Ovary (tissue), 9 donors: Measurements from ENCODE around the gene CAMTA1. TPM values are rescaled to one million over a fixed set of nuclear protein-coding genes. Genes with fewer than 3 reads are reported as not detected.

ENCODE experiments used
- DNase-seq, 5 donors: peaks; one replicate each; pipeline ENCODE4 v3.0.0-alpha.2; 2019 to 2020
- H3K27ac ChIP-seq, 2 donors: fragments of 200-600 bp; one replicate each; pipeline versions ENCODE4 v1.5.1 to v1.8.0; 2019 to 2022
- H3K27me3 ChIP-seq: fragments of 200-600 bp; one replicate; pipeline ENCODE4 v1.8.0; 2022
- H3K36me3 ChIP-seq: fragments of 200-600 bp; sonication (generic); one replicate; pipeline ENCODE4 v1.5.1; 2019
- H3K4me1 ChIP-seq: one replicate; pipeline ENCODE4 v1.8.1; 2013; ENCODE audit warnings: mild to moderate bottlenecking, moderate library complexity; ENCODE audit not compliant: insufficient read depth
- H3K4me3 ChIP-seq: fragments of 200-600 bp; sonication (generic); one replicate; pipeline ENCODE4 v1.5.1; 2017
- H3K9me3 ChIP-seq, 2 donors: fragments of 200-600 bp in 1 of 2; sonication (generic) in 1 of 2; one replicate each; pipeline versions ENCODE4 v1.5.1 to v1.8.1; 2013 to 2019; ENCODE audit warnings: mild to moderate bottlenecking in 1 of 2, moderate library complexity in 1 of 2
- EP300 ChIP-seq: sonication (generic); formaldehyde crosslinking; IDR thresholded peaks from one replicate; pipeline ENCODE4 v1.6.1; 2017; ENCODE audit warnings: antibody characterized with exemption
- POLR2A ChIP-seq: fragments of 450-650 bp; IDR thresholded peaks from one replicate; pipeline ENCODE4 v1.6.1; 2017; ENCODE audit warnings: antibody characterized with exemption, mild to moderate bottlenecking, moderate library complexity
- WGBS, 3 donors: extraction: QIAGEN DNeasy Blood & Tissue Kit in 1 of 3; methylation state at CpG; one replicate each; pipeline versions ENCODE4 v1.1.5 to v1.1.7; 2013 to 2017; 5-methylcytosine and 5-hydroxymethylcytosine counted together
- intact Hi-C, 4 donors: fragments of 100-400 bp; cut with DNase I; formaldehyde crosslinking; loops; one replicate each; pipeline versions ENCODE4 v1.11.0 to v1.15.1; 2022 to 2023
- polyA plus RNA-seq, 2 donors: library from polyadenylated mRNA; stranded (reverse); fragments of 200-250 nt in 1 of 2; fragments of 350-450 nt in 1 of 2; fragmentation: Illumina TruSeq in 1 of 2; extraction: RNeasy Lipid Tissue Mini Kit (QIAGEN cat#74804) in 1 of 2; gene quantifications; one replicate each; pipeline ENCODE4 v1.2.3, GENCODE V29; 2013 to 2014
- total RNA-seq, 7 donors: library from RNA; depleted of rRNA in 2 of 7; stranded (reverse); fragments of >200 nt in 2 of 7; fragmentation: NEBNext Ultra II Directional in 3 of 7; extraction: Animal tissue kit (Norgen Biotek cat#: 25700) in 3 of 7; gene quantifications; one replicate each; pipeline versions ENCODE4 v1.1.0 to v1.2.4, GENCODE V29; 2016 to 2023
- TF ChIP-seq, protein P1 (sequence below), 3 donors: fragments of 450-650 bp in 2 of 3; fragments of 200-600 bp in 1 of 3; IDR thresholded peaks; one replicate each; pipeline versions ENCODE4 v1.5.1 to v1.8.0; 2016 to 2022; ENCODE audit warnings: antibody characterized with exemption in 3 of 3, mild to moderate bottlenecking in 1 of 3
- donor health status: DM: no; HTN: no; CAD: no; lungs with moderate emphysema.
- donor health status: DM: no; HTN: no; CAD: no.
- donor health status: Bipolar disorder and iron deficiency.
- donor health status: DM: yes; HTN: yes; CAD: no.
- donor health status: DM: no; HTN: no; CAD: no.
- donor health status: DM: yes; HTN: yes; CAD: no.

The CAMTA1 gene
- total and polyA plus RNA-seq, 9 donors = 51.1 to 150 (median 67.4) TPM

DNA sequence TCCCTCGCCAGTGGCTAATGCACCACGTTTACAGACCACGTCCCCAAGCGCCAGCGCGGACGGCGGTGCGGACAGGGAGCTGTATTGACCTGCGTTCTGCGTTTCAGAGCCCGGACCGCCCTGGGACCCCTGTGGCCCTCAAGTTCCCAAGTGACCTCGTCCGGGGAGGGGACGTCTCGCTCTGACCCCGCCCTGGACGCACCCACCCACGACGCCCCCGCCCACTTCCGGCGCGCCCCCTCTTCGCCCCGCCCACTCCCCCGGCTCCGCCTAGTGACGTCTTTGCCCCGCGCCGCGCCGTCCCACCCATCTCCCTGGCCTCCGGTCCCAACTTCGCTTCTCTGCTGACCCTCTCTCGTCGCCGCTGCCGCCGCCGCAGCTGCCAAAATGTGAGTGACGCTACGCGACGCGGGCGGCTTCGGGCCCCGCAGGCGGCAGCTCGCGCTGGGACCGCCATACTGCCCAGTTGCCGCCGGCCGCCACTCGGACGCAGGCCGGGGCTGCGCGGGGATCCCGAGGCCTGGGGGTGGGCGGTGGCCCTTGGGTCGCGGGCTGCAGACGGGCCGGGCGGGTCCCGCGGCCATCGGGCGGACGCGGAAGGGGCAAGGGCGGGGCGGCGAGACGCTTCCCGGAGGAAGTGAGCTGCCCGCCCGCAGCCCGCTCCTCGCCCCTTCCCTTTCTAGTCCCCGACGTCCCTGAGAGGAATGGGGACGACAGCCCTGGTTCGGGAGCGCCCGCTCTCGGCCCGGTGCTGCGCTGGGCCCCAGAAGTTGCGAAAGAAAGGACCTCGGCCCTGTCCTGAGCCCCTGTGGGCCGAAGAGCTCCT lies 986.0 kb downstream of the CAMTA1 start, which contains the start of gene VAMP3:
VAMP3 (plus strand) TSS at position 300 of the 826 bp plus-strand sequence; CDS start at position 388, 88 bp downstream.
- intact Hi-C loops = no loop called here
- Histone ChIP-seq H3K4me3 (peak within 1 kb of the TSS; percentile 98), H3K9me3 (no peaks in the 10 kb centered on the region), H3K36me3 (no peaks in the 10 kb centered on the region), H3K4me1 (peaks cover 7% of the 10 kb centered on the region), H3K27ac (peak within 1 kb of the TSS; percentile 59 to 73), H3K27me3 (no peaks in the 10 kb centered on the region)
- TF ChIP-seq, protein P1, sequence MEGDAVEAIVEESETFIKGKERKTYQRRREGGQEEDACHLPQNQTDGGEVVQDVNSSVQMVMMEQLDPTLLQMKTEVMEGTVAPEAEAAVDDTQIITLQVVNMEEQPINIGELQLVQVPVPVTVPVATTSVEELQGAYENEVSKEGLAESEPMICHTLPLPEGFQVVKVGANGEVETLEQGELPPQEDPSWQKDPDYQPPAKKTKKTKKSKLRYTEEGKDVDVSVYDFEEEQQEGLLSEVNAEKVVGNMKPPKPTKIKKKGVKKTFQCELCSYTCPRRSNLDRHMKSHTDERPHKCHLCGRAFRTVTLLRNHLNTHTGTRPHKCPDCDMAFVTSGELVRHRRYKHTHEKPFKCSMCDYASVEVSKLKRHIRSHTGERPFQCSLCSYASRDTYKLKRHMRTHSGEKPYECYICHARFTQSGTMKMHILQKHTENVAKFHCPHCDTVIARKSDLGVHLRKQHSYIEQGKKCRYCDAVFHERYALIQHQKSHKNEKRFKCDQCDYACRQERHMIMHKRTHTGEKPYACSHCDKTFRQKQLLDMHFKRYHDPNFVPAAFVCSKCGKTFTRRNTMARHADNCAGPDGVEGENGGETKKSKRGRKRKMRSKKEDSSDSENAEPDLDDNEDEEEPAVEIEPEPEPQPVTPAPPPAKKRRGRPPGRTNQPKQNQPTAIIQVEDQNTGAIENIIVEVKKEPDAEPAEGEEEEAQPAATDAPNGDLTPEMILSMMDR (IDR thresholded peaks at IDR 0.05) = no peak
- TF ChIP-seq POLR2A = peak; percentile 67
- peak; percentile 81 to 92 (median 89) for DNase-seq
- 0% methylated on average over 40 to 97 of the region's 97 CpGs for WGBS, 3 donors

DNA sequence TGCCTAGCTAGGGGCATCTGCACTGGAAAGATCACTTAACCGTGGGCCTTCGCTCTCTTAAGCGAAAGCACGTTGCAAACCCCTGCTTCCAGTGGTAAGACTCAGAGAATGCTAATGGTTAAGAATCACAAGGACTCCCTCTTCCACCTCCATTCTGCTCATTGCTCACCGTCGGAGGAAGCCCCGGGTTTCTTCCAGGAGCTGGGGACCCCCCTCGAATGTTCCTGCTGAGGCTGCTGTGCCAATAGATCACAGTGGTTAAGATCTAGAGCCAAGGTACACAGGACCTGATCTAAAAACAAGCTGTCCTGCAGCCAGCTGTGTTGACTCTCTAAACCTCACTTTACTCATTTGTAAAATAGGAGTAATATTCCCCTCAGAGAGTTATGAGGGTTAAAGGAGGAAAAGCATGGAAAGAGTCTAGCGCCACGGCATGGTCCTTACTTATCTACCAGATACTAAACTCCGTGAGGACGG lies 986.6 kb downstream of the CAMTA1 start:
- no peak for DNase-seq
- H3K4me1 ChIP-seq = peaks cover 7% of the 10 kb centered on the region
- peak overlapping the region; percentile 59 to 73 for H3K27ac ChIP-seq
- peak overlapping the region; percentile 98 for H3K4me3 ChIP-seq
- intact Hi-C loops = no loop called here
- WGBS, 3 donors = 12 to 18% (median 12%) methylated on average over 12 of the region's 12 CpGs
- no peaks in the 10 kb centered on the region for H3K9me3 ChIP-seq
- no peaks in the 10 kb centered on the region for H3K27me3 ChIP-seq
- TF ChIP-seq, protein P1 (IDR thresholded peaks at IDR 0.05) = no peak
- no peak for TF ChIP-seq POLR2A
- H3K36me3 ChIP-seq = no peaks in the 10 kb centered on the region

DNA sequence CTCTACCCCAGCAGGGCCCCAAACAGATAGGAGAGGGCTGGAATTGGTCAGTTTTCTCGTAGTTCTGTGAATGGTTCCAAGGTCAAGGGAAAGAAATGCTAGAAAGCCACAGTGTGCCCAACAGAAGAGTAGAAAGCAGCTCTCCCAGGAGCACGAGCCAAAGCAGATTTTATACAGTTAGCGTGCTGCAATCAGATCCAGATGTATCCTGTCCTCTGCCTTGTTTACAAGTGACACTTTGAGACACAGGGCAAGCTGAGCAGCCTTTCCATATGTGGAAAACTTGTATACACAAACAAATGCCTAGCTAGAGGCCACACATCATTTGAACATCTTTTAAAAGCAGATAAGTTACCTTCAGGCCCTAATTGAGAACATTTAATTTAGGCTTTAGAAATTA lies 992.3 kb downstream of the CAMTA1 start:
- no peaks in the 10 kb centered on the region for H3K9me3 ChIP-seq
- H3K4me3 ChIP-seq = no peak overlapping the region
- intact Hi-C loops = no loop called here
- H3K36me3 ChIP-seq = no peaks in the 10 kb centered on the region
- WGBS, 3 donors = 72 to 76% (median 75%) methylated on average over 3 of the region's 3 CpGs
- H3K27ac ChIP-seq = no peak overlapping the region
- no peaks in the 10 kb centered on the region for H3K27me3 ChIP-seq
- TF ChIP-seq, protein P1 (IDR thresholded peaks at IDR 0.05) = no peak
- TF ChIP-seq POLR2A (no peak), EP300 (no peak)
- DNase-seq = no peak
- H3K4me1 ChIP-seq = no peaks in the 10 kb centered on the region

DNA sequence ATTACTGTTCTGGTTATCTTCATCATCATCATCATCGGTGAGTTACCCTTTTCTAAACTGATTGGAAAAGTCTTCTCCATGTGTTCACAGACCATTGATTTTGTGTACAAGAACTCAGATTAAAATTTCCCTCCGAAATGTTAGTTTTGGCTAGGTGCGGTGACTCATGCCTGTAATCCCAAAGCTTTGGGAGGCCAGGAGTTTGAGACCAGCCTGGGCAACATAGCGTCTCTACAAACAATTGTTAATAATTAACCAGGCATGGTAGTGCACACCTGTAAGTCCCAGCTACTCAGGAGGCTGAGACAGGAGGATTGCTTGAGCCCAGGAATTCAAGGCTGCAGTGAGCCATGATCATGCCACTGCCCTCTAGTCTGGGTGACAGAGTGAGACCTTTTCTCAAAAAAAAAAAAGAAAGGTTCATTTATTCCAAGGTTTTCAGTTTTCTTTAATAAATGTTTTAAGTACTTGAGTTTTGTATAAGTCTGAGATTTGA lies 992.9 kb downstream of the CAMTA1 start:
- H3K36me3 ChIP-seq = no peaks in the 10 kb centered on the region
- intact Hi-C loops = no loop called here

More for the DNA sequence above, 992.9 kb downstream of the CAMTA1 start:
- H3K9me3 ChIP-seq = no peaks in the 10 kb centered on the region
- no peak overlapping the region for H3K4me3 ChIP-seq
- peaks cover 2% of the 10 kb centered on the region for H3K4me1 ChIP-seq
- H3K27ac ChIP-seq = no peak overlapping the region
- DNase-seq = no peak
- no peaks in the 10 kb centered on the region for H3K27me3 ChIP-seq
- TF ChIP-seq EP300 (no peak), POLR2A (no peak)
- TF ChIP-seq, protein P1 (IDR thresholded peaks at IDR 0.05) = no peak
- 91 to 95% (median 94%) methylated on average over 4 of the region's 4 CpGs for WGBS, 3 donors
